ENCODE results near the gene CELF6. TPM values are rescaled to one million over a fixed set of nuclear protein-coding genes. Genes with fewer than 3 reads are reported as not detected.

Gene CELF6
- total RNA-seq, 1 donor from 2014 or later: 4.1 TPM

DNA sequence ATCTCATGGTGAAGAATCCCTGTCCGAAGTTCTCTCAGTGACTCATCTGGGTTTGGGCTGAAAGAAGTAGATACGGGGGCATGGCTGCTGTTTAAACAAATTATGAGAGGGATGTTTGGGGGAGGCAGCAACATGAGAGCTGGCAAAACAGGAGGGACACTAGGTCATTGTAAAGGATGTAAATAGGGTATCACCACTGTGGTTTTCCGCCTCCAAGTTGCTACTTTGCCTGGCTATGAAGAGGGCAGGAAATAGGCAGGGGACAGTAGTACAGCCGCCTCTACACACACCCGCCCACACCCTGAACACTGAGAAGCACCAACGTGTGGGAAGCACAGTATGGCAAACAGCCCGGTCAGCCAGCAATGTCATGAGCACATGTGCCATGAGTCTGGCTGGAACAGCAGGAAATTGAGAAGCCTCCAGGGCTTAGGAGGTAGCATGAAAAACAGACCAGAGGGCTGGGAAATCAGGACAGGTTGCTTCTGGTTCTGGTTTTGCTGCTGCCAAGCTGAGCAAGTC is 38.8 kb upstream of the CELF6 start:
- H3K4me3 Mint-ChIP-seq (ENCODE audit: unreplicated experiment): no peak overlapping the region
- H3K4me1 Mint-ChIP-seq (ENCODE audit: low read depth, unreplicated experiment): no peaks in the 10 kb centered on the region
- H3K27ac Mint-ChIP-seq (ENCODE audit: unreplicated experiment): no peak overlapping the region
- no peaks in the 10 kb centered on the region for H3K27me3 Mint-ChIP-seq (ENCODE audit: unreplicated experiment)
- H3K9me3 Mint-ChIP-seq (ENCODE audit: unreplicated experiment): no peaks in the 10 kb centered on the region
- DNase-seq: no peak
- TF ChIP-seq, protein P1, sequence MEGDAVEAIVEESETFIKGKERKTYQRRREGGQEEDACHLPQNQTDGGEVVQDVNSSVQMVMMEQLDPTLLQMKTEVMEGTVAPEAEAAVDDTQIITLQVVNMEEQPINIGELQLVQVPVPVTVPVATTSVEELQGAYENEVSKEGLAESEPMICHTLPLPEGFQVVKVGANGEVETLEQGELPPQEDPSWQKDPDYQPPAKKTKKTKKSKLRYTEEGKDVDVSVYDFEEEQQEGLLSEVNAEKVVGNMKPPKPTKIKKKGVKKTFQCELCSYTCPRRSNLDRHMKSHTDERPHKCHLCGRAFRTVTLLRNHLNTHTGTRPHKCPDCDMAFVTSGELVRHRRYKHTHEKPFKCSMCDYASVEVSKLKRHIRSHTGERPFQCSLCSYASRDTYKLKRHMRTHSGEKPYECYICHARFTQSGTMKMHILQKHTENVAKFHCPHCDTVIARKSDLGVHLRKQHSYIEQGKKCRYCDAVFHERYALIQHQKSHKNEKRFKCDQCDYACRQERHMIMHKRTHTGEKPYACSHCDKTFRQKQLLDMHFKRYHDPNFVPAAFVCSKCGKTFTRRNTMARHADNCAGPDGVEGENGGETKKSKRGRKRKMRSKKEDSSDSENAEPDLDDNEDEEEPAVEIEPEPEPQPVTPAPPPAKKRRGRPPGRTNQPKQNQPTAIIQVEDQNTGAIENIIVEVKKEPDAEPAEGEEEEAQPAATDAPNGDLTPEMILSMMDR (IDR thresholded peaks at IDR 0.05; ENCODE audit: partially characterized antibody, unreplicated experiment): no peak
- no peaks in the 10 kb centered on the region for H3K36me3 Mint-ChIP-seq (ENCODE audit: unreplicated experiment)

DNA sequence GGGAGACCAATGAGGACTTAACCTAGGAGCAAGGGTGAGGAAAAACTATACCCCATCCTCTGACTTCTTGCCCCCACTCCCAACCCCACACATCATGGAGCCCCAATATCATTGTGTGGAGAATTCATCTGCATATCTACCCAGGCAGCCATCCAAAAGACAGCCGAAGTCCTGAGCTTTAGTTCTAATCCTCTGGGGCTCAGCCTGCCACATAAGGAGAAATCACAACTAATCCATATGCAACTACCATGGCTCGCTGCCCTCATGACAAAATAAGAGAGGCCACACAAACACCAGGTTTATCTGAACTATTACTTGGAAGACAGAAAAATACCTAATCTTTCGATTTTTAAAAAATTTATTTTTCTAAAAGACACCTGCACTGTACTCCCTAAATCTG is 38.2 kb upstream of the CELF6 start:
- TF ChIP-seq, protein P1 (IDR thresholded peaks at IDR 0.05; ENCODE audit: partially characterized antibody, unreplicated experiment): no peak

DNA sequence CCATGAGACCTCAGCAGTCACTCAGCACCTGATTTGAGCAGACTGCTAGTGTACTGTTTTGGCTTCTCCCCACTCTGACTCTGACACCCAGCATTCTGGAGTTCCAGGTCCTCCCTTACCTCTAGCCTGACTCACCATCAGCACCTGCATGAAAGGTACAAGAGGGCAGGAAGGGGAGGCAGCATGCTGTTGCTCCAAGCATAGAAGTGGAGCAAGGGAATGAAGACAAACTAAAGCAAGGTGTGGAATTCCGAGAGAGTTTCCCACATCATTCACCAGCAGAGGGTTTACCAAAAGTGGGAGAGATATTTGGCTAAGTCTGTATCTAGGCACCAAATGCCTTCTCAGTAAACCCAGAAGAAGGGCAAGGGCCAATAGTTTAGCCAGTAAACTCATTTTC is 34.5 kb upstream of the CELF6 start:
- Mint-ChIP-seq H3K9me3 (ENCODE audit: unreplicated experiment) (no peaks in the 10 kb centered on the region), H3K4me1 (ENCODE audit: low read depth, unreplicated experiment) (no peaks in the 10 kb centered on the region), H3K36me3 (ENCODE audit: unreplicated experiment) (no peaks in the 10 kb centered on the region), H3K4me3 (ENCODE audit: unreplicated experiment) (no peak overlapping the region), H3K27ac (ENCODE audit: unreplicated experiment) (no peak overlapping the region), H3K27me3 (ENCODE audit: unreplicated experiment) (no peaks in the 10 kb centered on the region)
- no peak for DNase-seq
- TF ChIP-seq, protein P1 (IDR thresholded peaks at IDR 0.05; ENCODE audit: partially characterized antibody, unreplicated experiment): no peak

More for the DNA sequence above, 38.2 kb upstream of the CELF6 start:
- Mint-ChIP-seq H3K4me3 (ENCODE audit: unreplicated experiment) (no peak overlapping the region), H3K27me3 (ENCODE audit: unreplicated experiment) (no peaks in the 10 kb centered on the region), H3K27ac (ENCODE audit: unreplicated experiment) (no peak overlapping the region), H3K36me3 (ENCODE audit: unreplicated experiment) (no peaks in the 10 kb centered on the region), H3K4me1 (ENCODE audit: low read depth, unreplicated experiment) (no peaks in the 10 kb centered on the region), H3K9me3 (ENCODE audit: unreplicated experiment) (no peaks in the 10 kb centered on the region)
- no peak for DNase-seq

DNA sequence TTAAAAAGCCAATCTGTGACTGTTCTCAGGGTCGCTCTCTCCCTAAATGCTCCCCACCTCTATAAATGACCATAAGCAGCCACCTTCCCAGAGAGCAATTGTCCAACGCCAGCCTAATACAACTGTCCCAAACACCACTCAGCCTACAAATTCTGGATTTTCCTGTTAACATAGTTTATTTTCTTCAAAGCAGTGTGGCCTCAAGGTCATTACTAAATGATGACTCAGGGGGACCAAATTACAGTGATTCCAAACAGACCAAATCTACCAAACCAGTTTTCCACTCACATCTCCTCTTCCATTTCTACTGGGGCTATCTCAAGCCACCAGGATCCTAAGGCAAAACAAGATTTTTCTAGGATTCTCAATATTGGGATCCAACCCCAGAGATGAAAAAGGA is 33.3 kb upstream of the CELF6 start:
- no peaks in the 10 kb centered on the region for H3K9me3 Mint-ChIP-seq (ENCODE audit: unreplicated experiment)
- H3K36me3 Mint-ChIP-seq (ENCODE audit: unreplicated experiment): no peaks in the 10 kb centered on the region
- TF ChIP-seq, protein P1 (IDR thresholded peaks at IDR 0.05; ENCODE audit: partially characterized antibody, unreplicated experiment): no peak
- H3K27me3 Mint-ChIP-seq (ENCODE audit: unreplicated experiment): no peaks in the 10 kb centered on the region
- H3K4me3 Mint-ChIP-seq (ENCODE audit: unreplicated experiment): no peak overlapping the region
- H3K27ac Mint-ChIP-seq (ENCODE audit: unreplicated experiment): no peak overlapping the region
- H3K4me1 Mint-ChIP-seq (ENCODE audit: low read depth, unreplicated experiment): no peaks in the 10 kb centered on the region
- DNase-seq: no peak

DNA sequence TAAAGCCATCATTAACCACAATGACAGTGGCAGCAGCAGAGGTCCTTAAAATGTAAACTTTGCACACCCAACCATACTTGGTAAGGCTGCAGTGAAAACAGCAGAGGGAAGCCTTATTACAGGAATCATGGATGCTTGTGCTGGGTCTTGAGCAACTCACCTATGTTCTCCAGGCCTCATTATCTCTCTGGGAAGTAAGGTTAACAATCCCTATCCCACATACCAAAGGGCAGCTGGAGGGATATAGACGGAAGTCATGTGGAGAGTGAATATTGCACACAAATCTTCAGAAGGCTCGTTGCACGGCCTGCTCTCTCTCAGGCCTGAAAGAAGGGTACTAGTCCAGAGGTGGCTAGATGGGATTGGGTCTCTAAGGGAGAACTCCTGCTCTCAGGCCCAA is 25.8 kb upstream of the CELF6 start:
- TF ChIP-seq, protein P1 (IDR thresholded peaks at IDR 0.05; ENCODE audit: partially characterized antibody, unreplicated experiment): no peak
- peaks cover 4% of the 10 kb centered on the region for H3K27me3 Mint-ChIP-seq (ENCODE audit: unreplicated experiment)
- H3K27ac Mint-ChIP-seq (ENCODE audit: unreplicated experiment): no peak overlapping the region
- peaks cover 5% of the 10 kb centered on the region for H3K36me3 Mint-ChIP-seq (ENCODE audit: unreplicated experiment)
- H3K4me3 Mint-ChIP-seq (ENCODE audit: unreplicated experiment): no peak overlapping the region
- no peak for DNase-seq
- H3K4me1 Mint-ChIP-seq (ENCODE audit: low read depth, unreplicated experiment): peaks cover 6% of the 10 kb centered on the region
- peaks cover 3% of the 10 kb centered on the region for H3K9me3 Mint-ChIP-seq (ENCODE audit: unreplicated experiment)

Data from glutamatergic neuron (in vitro differentiated cells).